GM23338 (cell line): ENCODE results near the gene GRM5.

Experiments used
- CTCF ChIP-seq, 2 experiments: fragments of 200-600 bp in 1 of 2; sonication (generic) in 1 of 2; conservative IDR thresholded peaks; 2 replicates each; pipeline versions ENCODE4 v1.5.1 to v1.6.1; 2016 to 2017; ENCODE audit warnings: antibody characterized with exemption in 2 of 2, low read depth in 2 of 2, mild to moderate bottlenecking in 2 of 2, moderate library complexity in 1 of 2
- ETS1 ChIP-seq: IDR thresholded peaks from 2 replicates; pipeline ENCODE4 v1.6.1; 2016; ENCODE audit warnings: antibody characterized with exemption
- EZH2 ChIP-seq: fragments of 200-600 bp; sonication (generic); IDR thresholded peaks from one replicate; pipeline ENCODE4 v1.8.0; 2017; ENCODE audit warnings: antibody characterized with exemption, mild to moderate bottlenecking, low read depth; ENCODE audit not compliant: unreplicated experiment
- EZH2phosphoT487 ChIP-seq: fragments of 200-600 bp; sonication (generic); IDR thresholded peaks from one replicate; pipeline ENCODE4 v1.8.1; 2018; ENCODE audit warnings: antibody characterized with exemption; ENCODE audit not compliant: unreplicated experiment
- NANOG ChIP-seq: IDR thresholded peaks from 2 replicates; pipeline ENCODE4 v1.6.1; 2016; ENCODE audit warnings: antibody characterized with exemption, borderline replicate concordance
- POLR2AphosphoS5 ChIP-seq: IDR thresholded peaks from 2 replicates; pipeline ENCODE4 v1.6.1; 2016; ENCODE audit warnings: antibody characterized with exemption, low read depth
- REST ChIP-seq: IDR thresholded peaks from one replicate; pipeline ENCODE4 v1.6.1; 2018; ENCODE audit warnings: antibody characterized with exemption; ENCODE audit not compliant: unreplicated experiment
- STAT1 ChIP-seq: IDR thresholded peaks from one replicate; pipeline ENCODE4 v1.6.1; 2016; ENCODE audit warnings: antibody characterized with exemption; ENCODE audit not compliant: unreplicated experiment
- ZNF331 ChIP-seq: fragments of 250-450 bp; sonication (Bioruptor Pico); IDR thresholded peaks from 2 replicates; pipeline ENCODE4 v1.5.0; 2020; ENCODE audit warnings: low read depth, mild to moderate bottlenecking, moderate library complexity
- ZNF462 ChIP-seq: fragments of 250-450 bp; sonication (Bioruptor Pico); IDR thresholded peaks from 2 replicates; pipeline ENCODE4 v1.5.0; 2020; ENCODE audit warnings: mild to moderate bottlenecking, moderate library complexity

- TF ChIP-seq CTCF (conservative IDR thresholded peaks at IDR 0.05; ENCODE audit: low read depth in 2 of 2) (peak; percentile 45 to 70), POLR2AphosphoS5 (no peak), EZH2phosphoT487 (no peak), ZNF462 (CRISPR knock-in tag) (no peak), EZH2 (no peak), ETS1 (no peak), NANOG (no peak), REST (no peak), STAT1 (no peak), ZNF331 (no peak)
Observed at GRCh38 chr11:88494848-88495247, 570.9 kb downstream of the GRM5 start.
